GM11168 (cell line): ENCODE data around the gene EMCN.
"Not testable (repeated sequence)": the region's sequence is repeated elsewhere in the genome, so short reads cannot be mapped to it uniquely, and the experiment has no call there.

Experiments used
- in situ Hi-C: fragments of 300-500 bp; cut with MboI; formaldehyde crosslinking; loops from one replicate; pipeline ENCODE4 v1.12.0; 2022; ENCODE audit warnings: low sequenced_read_pairs; ENCODE audit not compliant: unreplicated experiment

EMCN gene, protein sequence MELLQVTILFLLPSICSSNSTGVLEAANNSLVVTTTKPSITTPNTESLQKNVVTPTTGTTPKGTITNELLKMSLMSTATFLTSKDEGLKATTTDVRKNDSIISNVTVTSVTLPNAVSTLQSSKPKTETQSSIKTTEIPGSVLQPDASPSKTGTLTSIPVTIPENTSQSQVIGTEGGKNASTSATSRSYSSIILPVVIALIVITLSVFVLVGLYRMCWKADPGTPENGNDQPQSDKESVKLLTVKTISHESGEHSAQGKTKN

DNA sequence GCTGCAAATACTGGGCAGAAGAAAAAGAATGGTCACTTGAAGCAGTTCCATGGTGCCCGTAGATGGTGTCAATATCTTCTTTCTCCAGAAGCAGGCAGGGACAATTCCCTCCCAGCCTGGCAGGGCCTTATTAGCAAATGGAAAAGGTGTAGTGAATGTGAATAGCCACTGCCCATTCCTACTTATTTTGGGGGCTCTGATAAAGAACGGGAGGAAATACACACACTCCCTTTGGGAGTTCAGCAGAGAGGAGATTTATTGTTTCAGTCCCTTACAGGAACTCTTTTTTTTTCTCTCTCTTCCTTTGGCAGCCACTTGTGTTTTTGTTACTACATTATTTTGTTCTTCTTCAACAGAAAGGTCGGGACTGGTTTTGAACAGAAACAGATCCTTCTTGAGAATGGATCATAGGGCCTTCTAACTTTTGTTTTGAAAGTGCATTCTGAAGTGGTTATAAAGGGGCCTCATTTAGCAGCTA, at the start of gene EMCN:
EMCN (minus strand) TSS at position 159 of the 478 bp plus-strand sequence; CDS start at position 51, 108 bp downstream.
- in situ Hi-C loops = no loop called here

DNA sequence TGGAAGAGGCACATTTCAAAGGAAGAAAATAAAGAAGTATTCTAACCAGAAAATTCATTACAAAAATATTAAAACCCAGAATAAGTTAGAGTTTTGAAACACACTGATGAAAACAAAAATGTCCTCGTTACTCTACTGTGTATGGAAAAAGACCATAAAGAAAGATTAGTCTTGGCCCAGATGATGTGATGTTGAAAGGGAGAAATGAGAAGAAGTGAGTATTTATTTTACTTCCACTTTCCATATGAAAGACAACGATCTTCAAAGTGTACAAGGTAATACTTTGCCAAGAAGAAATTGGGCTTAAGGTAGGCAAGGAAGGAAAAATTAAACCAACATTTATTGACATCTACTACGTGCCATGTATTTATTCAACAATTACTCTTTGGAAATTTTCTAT, 48.6 kb upstream of the EMCN start:
- in situ Hi-C loops = no loop called here

GRCh38 chr4:100557306-100557705, 39.5 kb upstream of the EMCN start:
- in situ Hi-C loops = no loop called here

- in situ Hi-C loops = no loop called here
Measured at GRCh38 chr4:100555611-100556337, 38.0 kb upstream of the EMCN start.

- in situ Hi-C loops = no loop called here
Measured at GRCh38 chr4:100548200-100548560, 30.4 kb upstream of the EMCN start.

- in situ Hi-C loops = no loop called here
Measured at GRCh38 chr4:100547541-100548199, 29.8 kb upstream of the EMCN start.

DNA sequence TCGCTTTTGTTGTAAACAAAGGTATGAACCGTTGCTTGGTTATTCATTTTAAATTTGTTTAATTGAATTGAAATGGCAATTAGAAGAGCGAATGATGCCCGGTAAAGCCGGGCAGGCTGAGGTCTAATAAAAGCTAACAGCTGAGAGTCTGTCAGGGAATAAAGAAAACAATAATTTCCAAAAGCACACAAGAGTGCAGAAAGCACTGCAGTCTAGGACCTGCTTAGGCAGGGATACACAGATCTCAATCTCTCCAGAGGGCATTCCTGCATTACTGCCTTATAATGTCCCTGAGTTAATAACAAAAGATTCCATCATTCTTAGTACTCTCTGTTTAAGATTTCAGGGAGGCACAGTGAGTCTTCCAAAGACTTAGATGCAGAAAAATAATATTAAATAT, 27.6 kb upstream of the EMCN start:
- in situ Hi-C loops = no loop called here

GRCh38 chr4:100540131-100540530, 22.3 kb upstream of the EMCN start:
- in situ Hi-C loops = no loop called here

- in situ Hi-C loops = no loop called here
Measured at GRCh38 chr4:100539706-100540105, 21.9 kb upstream of the EMCN start.

GRCh38 chr4:100533741-100534140, 15.9 kb upstream of the EMCN start:
- in situ Hi-C loops = no loop called here

- in situ Hi-C loops = not testable (repeated sequence)
Measured at GRCh38 chr4:100530161-100530560, 12.3 kb upstream of the EMCN start.

- in situ Hi-C loops = no loop called here
Measured at GRCh38 chr4:100525686-100526085, 7.9 kb upstream of the EMCN start.

- in situ Hi-C loops = no loop called here
Measured at GRCh38 chr4:100519205-100519604, 1.4 kb upstream of the EMCN start.

DNA sequence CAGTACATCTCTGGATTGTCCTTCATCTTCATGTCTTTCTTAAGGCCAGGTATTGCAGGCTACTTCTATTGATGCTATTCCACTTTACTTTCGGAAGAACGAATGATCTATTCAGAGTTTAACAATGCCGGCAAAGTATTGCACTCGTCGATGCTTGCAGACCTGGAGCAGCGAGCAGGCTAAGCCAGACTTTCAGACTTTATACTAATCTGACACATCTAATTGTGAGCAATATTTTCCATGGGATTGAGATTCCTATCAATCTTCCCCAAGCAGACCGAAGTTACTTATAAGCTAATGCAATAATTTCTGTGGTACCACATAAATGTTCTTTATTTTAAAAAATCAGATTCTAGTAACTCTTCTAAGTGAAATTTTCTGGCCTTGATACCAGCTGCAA, 1.6 kb downstream of the EMCN start:
- in situ Hi-C loops = no loop called here

GRCh38 chr4:100511896-100512295, 5.9 kb downstream of the EMCN start:
- in situ Hi-C loops = no loop called here

- in situ Hi-C loops = no loop called here
Measured at GRCh38 chr4:100510551-100510950, 7.3 kb downstream of the EMCN start.

- in situ Hi-C loops = no loop called here
Measured at GRCh38 chr4:100509386-100509785, 8.4 kb downstream of the EMCN start.

DNA sequence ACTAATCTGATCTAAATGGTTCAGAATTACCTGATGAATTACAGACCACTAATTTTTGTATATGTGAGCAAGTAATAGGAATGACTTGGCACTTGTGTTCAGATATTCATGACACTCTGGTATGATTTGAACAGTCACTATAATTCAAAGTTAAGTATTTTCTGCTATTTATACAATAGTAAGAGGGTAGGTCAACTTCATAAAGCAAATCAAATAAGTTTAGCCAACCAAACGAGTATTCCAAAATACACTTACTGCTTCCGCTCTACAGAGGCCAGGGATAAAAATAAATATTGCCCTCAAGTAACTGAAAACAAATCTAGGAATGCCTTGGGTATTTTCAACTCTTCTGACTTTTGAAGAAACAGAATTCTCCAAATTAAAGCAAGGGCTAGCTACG, 9.1 kb downstream of the EMCN start:
- in situ Hi-C loops = no loop called here

DNA sequence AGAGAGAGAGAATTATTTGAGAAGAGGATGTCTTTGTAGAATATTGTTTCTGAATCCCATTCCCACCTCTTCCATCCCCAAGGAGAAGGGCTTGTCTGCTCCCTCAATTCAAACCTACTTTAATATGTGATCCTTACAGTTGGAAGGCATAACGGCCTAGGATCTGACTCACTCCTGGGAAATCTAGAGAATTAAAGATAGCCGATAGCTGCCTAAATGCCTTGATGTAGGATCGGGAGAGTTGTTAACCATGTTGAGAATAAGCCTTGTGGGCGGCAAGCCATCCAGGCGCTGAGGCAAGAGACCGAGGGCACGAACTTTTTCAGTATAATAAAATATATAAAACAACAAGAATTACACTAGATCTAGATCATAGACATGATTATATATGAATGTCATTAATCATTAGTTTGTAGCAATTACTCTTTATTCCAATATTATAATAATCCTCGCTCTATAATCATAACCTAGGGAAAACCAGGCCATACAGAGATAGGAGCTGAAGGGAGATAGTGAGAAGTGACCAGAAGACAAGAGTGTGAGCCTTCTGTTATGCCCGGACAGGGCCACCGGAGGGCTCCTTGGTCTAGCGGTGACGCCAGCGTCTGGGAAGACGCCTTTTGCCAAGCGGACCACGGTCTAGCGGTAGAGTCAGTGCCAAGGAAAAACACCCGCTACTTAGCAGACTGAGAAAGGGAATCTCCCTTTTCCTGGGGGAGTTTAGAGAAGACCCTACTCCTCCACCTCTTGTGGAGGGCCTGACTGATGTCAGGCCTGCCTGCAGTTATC, 13.5 kb downstream of the EMCN start:
- in situ Hi-C loops = no loop called here

- in situ Hi-C loops = no loop called here
Measured at GRCh38 chr4:100497791-100498190, 20.0 kb downstream of the EMCN start.

DNA sequence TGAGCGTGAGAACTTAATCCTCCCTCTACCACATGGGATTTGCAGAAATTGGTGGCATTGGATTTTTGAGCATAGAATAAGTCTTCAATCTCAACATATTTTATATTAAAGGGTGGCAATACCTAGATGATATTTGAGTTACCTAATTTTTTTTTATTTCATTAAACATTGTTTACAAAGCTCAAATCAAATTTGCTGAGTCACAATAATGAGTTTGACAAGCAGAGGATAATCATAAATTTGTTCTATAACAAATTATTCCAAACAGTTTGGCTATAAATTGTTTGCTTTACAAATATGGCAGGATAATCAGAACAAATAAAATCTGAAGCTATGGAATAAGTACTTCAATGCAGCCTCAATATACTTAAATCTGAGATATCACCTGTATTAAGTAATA, 22.7 kb downstream of the EMCN start:
- in situ Hi-C loops = no loop called here
